ENCODE results near the gene CIB1. TPM values are rescaled to one million over a fixed set of nuclear protein-coding genes. Genes with fewer than 3 reads are reported as not detected.

The CIB1 gene
- total RNA-seq, 2 experiments from 2014 or later = 156 to 171 TPM

GRCh38 chr15:90211440-90212143 lies 22.1 kb downstream of the CIB1 start:
- Mint-ChIP-seq H3K9me3 (no peaks in the 10 kb centered on the region), H3K36me3 (ENCODE audit: low read depth) (no peaks in the 10 kb centered on the region), H3K4me3 (no peak overlapping the region), H3K27me3 (ENCODE audit: low read depth) (no peaks in the 10 kb centered on the region), H3K4me1 (ENCODE audit: low read depth) (peaks cover 22% of the 10 kb centered on the region), H3K27ac (no peak overlapping the region)
- CTCF ChIA-PET = interaction anchor here (0.6 kb wide), 1 partner anchor 239 kb away, joined by 3 read pairs; no protein-coding TSS in a partner anchor
- intact Hi-C loops (cut with micrococcal nuclease) = no loop called here
- no peak for DNase-seq

- Mint-ChIP-seq H3K4me1 (ENCODE audit: low read depth) (peaks cover 25% of the 10 kb centered on the region), H3K4me3 (no peak overlapping the region), H3K36me3 (ENCODE audit: low read depth) (no peaks in the 10 kb centered on the region), H3K27ac (no peak overlapping the region), H3K27me3 (ENCODE audit: low read depth) (no peaks in the 10 kb centered on the region), H3K9me3 (no peaks in the 10 kb centered on the region)
- intact Hi-C loops (cut with micrococcal nuclease) = no loop called here
- DNase-seq = no peak
- CTCF ChIA-PET = no interaction called here
Observed at GRCh38 chr15:90211009-90211408, 22.7 kb downstream of the CIB1 start.

GRCh38 chr15:90210593-90210992 lies 23.1 kb downstream of the CIB1 start:
- H3K27me3 Mint-ChIP-seq (ENCODE audit: low read depth) = no peaks in the 10 kb centered on the region
- H3K4me3 Mint-ChIP-seq = no peak overlapping the region
- intact Hi-C loops (cut with micrococcal nuclease) = no loop called here
- H3K27ac Mint-ChIP-seq = no peak overlapping the region
- CTCF ChIA-PET = no interaction called here
- no peaks in the 10 kb centered on the region for H3K9me3 Mint-ChIP-seq
- DNase-seq = no peak
- H3K36me3 Mint-ChIP-seq (ENCODE audit: low read depth) = no peaks in the 10 kb centered on the region
- peaks cover 25% of the 10 kb centered on the region for H3K4me1 Mint-ChIP-seq (ENCODE audit: low read depth)

DNA sequence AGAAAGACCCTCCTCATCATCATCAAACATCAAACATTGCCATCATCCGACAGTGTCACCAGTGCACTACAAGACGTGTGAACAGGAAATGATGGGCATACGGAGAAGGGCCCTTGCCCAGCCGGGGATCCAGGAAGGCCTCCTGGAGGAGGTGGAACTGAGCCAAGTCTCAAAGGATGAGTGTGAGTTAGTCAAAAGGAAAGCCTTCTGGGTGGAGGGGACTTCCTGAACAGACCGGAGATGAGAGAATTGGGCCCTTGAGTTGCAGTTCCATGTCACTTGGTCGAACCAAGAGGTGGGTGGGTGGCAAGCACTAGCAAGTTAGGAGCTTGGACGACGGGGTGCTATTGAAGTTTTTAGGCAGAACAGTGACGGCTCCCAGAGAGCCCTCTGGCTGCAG lies 24.1 kb downstream of the CIB1 start:
- intact Hi-C loops (cut with micrococcal nuclease) = no loop called here
- Mint-ChIP-seq H3K27me3 (ENCODE audit: low read depth) (no peaks in the 10 kb centered on the region), H3K36me3 (ENCODE audit: low read depth) (no peaks in the 10 kb centered on the region), H3K9me3 (no peaks in the 10 kb centered on the region), H3K27ac (peak overlapping the region; percentile 52), H3K4me1 (ENCODE audit: low read depth) (peaks cover 25% of the 10 kb centered on the region), H3K4me3 (no peak overlapping the region)
- DNase-seq = peak; percentile 68
- CTCF ChIA-PET = interaction anchor here (1.1 kb wide), 1 partner anchor 9 kb away, joined by 3 read pairs; no protein-coding TSS in a partner anchor

DNA sequence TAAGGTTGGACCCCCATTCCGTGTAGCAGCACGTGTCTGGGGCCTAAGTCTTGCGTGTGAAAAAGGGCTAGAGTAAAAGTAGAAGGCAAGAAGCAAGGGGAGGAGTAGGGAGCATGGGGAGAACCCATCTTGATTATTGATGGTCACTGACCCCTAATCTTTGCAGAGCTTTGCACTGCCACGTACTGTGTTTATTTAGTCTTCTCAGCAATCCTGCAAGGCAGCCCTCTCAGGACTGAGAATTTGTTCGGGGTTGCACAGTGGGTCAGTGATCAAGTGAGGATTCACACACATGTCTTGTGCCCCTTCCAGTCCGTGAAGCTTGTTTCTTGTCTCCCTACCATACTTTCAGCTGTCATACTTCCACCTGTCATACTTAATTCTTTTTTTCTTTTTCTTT lies 25.4 kb downstream of the CIB1 start:
- H3K4me3 Mint-ChIP-seq = no peak overlapping the region
- H3K36me3 Mint-ChIP-seq (ENCODE audit: low read depth) = no peaks in the 10 kb centered on the region
- H3K9me3 Mint-ChIP-seq = no peaks in the 10 kb centered on the region
- no peak overlapping the region for H3K27ac Mint-ChIP-seq
- CTCF ChIA-PET = interaction anchor here (0.6 to 1.1 kb wide), 4 partner anchors 11 to 745 kb away, joined by 3 read pairs; no protein-coding TSS in a partner anchor
- H3K27me3 Mint-ChIP-seq (ENCODE audit: low read depth) = no peaks in the 10 kb centered on the region
- DNase-seq = no peak
- intact Hi-C loops (cut with micrococcal nuclease) = no loop called here
- H3K4me1 Mint-ChIP-seq (ENCODE audit: low read depth) = peaks cover 19% of the 10 kb centered on the region

GRCh38 chr15:90207252-90207651 lies 26.5 kb downstream of the CIB1 start:
- CTCF ChIA-PET = interaction anchor here (1.0 kb wide), 1 partner anchor 42 kb away, joined by 3 read pairs; no protein-coding TSS in a partner anchor
- Mint-ChIP-seq H3K27me3 (ENCODE audit: low read depth) (peaks cover 2% of the 10 kb centered on the region), H3K27ac (no peak overlapping the region), H3K9me3 (no peaks in the 10 kb centered on the region), H3K4me3 (no peak overlapping the region), H3K36me3 (ENCODE audit: low read depth) (no peaks in the 10 kb centered on the region), H3K4me1 (ENCODE audit: low read depth) (peaks cover 22% of the 10 kb centered on the region)
- DNase-seq = no peak
- intact Hi-C loops (cut with micrococcal nuclease) = no loop called here

GRCh38 chr15:90205886-90206285 lies 27.9 kb downstream of the CIB1 start:
- H3K27me3 Mint-ChIP-seq (ENCODE audit: low read depth) = peaks cover 2% of the 10 kb centered on the region
- intact Hi-C loops (cut with micrococcal nuclease) = no loop called here
- CTCF ChIA-PET = interaction anchor here (0.6 to 1.6 kb wide), 3 partner anchors 16 to 60 kb away, joined by 3 to 9 read pairs (median 4); partner anchors contain the start of gene CIB1
- no peak for DNase-seq
- H3K27ac Mint-ChIP-seq = no peak overlapping the region
- H3K36me3 Mint-ChIP-seq (ENCODE audit: low read depth) = no peaks in the 10 kb centered on the region
- H3K4me1 Mint-ChIP-seq (ENCODE audit: low read depth) = peaks cover 24% of the 10 kb centered on the region
- H3K9me3 Mint-ChIP-seq = no peaks in the 10 kb centered on the region
- no peak overlapping the region for H3K4me3 Mint-ChIP-seq

- Mint-ChIP-seq H3K27ac (no peak overlapping the region), H3K27me3 (ENCODE audit: low read depth) (peaks cover 2% of the 10 kb centered on the region), H3K9me3 (no peaks in the 10 kb centered on the region), H3K36me3 (ENCODE audit: low read depth) (no peaks in the 10 kb centered on the region), H3K4me1 (ENCODE audit: low read depth) (peaks cover 26% of the 10 kb centered on the region), H3K4me3 (no peak overlapping the region)
- CTCF ChIA-PET = interaction anchor here (0.6 to 1.6 kb wide), 4 partner anchors 9 to 60 kb away, joined by 3 to 9 read pairs (median 4); partner anchors contain the start of gene CIB1
- DNase-seq = no peak
- intact Hi-C loops (cut with micrococcal nuclease) = no loop called here
Observed at GRCh38 chr15:90205050-90205848, 28.5 kb downstream of the CIB1 start.

DNA sequence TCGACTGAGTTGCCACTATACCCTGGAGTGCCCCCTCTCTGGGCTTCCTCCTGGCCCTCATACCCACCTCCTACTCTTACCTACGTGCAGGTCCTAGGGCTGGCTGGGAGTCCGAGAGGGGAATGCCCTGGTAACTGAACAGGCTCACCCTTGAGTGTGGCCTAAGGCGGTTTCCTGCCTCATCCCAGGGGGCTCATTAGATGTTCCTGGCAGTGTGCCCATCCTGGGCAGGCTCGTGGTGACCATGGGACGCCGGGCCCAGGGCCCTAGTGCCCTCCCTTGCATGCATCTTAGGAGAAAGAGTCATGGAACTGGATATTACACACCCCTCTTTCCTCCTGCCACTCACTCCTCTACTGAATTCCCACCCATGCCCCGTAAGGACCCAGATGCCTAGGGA lies 29.8 kb downstream of the CIB1 start:
- H3K27ac Mint-ChIP-seq = no peak overlapping the region
- H3K36me3 Mint-ChIP-seq (ENCODE audit: low read depth) = no peaks in the 10 kb centered on the region
- CTCF ChIA-PET = interaction anchor here (0.6 to 2.4 kb wide), 5 partner anchors 11 to 227 kb away, joined by 3 to 8 read pairs (median 3); no protein-coding TSS in a partner anchor
- no peaks in the 10 kb centered on the region for H3K9me3 Mint-ChIP-seq
- intact Hi-C loops (cut with micrococcal nuclease) = no loop called here
- H3K4me3 Mint-ChIP-seq = no peak overlapping the region
- peaks cover 2% of the 10 kb centered on the region for H3K27me3 Mint-ChIP-seq (ENCODE audit: low read depth)
- peaks cover 14% of the 10 kb centered on the region for H3K4me1 Mint-ChIP-seq (ENCODE audit: low read depth)
- no peak for DNase-seq

DNA sequence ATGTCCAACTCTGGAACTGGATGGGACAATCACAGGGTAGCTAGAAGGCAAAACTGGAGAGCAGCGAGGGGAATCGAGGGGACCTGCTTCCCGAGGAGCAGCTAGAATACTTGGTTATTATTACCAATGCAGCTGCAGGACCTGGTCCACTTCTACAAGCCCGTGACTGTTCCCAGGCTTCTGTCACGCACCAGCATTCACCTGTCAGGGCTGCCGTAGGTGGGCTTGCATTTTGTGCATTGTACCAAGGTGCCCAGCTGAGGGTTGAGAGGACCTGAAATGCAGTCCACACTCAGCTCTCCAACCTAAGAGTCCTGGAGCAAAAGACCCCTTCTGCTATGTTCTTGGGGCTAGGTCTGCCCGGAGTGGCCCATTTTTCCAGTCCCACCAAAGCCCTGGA lies 30.3 kb downstream of the CIB1 start:
- Mint-ChIP-seq H3K36me3 (ENCODE audit: low read depth) (no peaks in the 10 kb centered on the region), H3K4me3 (no peak overlapping the region), H3K27me3 (ENCODE audit: low read depth) (peaks cover 2% of the 10 kb centered on the region), H3K9me3 (no peaks in the 10 kb centered on the region), H3K4me1 (ENCODE audit: low read depth) (peaks cover 14% of the 10 kb centered on the region), H3K27ac (no peak overlapping the region)
- DNase-seq = no peak
- CTCF ChIA-PET = interaction anchor here (0.6 to 2.4 kb wide), 5 partner anchors 11 to 227 kb away, joined by 3 to 8 read pairs (median 3); no protein-coding TSS in a partner anchor
- intact Hi-C loops (cut with micrococcal nuclease) = no loop called here

- intact Hi-C loops (cut with micrococcal nuclease) = no loop called here
- Mint-ChIP-seq H3K36me3 (ENCODE audit: low read depth) (no peaks in the 10 kb centered on the region), H3K4me3 (peak overlapping the region; percentile 76), H3K9me3 (no peaks in the 10 kb centered on the region), H3K27me3 (ENCODE audit: low read depth) (peaks cover 2% of the 10 kb centered on the region), H3K4me1 (ENCODE audit: low read depth) (peaks cover 14% of the 10 kb centered on the region), H3K27ac (no peak overlapping the region)
- DNase-seq = no peak
- CTCF ChIA-PET = interaction anchor here (0.6 to 2.4 kb wide), 6 partner anchors 10 to 226 kb away, joined by 3 to 8 read pairs (median 3); no protein-coding TSS in a partner anchor
Observed at GRCh38 chr15:90202929-90203328, 30.8 kb downstream of the CIB1 start.

DNA sequence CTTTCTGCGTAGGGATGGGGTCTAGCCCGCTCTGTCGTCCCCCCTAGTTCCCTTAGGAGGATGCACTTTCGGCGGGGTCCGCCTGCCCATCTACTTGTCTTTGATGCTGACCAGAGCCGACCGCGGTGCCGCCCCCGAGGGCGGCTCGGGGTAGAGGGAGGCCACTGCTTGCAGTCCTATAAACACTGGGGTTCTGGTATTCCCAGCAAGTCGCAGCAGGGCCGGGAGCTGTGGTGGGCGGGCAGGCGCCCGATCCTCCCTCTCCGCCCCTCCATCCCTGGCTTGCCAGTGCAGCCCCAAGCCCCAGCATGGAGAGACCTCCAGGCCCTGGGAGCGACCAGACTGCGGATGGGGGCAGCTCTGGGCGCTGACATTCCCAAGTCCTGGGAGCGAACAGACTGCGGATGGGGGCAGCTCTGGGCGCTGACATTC lies 31.8 kb downstream of the CIB1 start:
- H3K4me1 Mint-ChIP-seq (ENCODE audit: low read depth) = peaks cover 14% of the 10 kb centered on the region
- CTCF ChIA-PET = interaction anchor here (0.6 to 2.4 kb wide), 7 partner anchors 9 to 65 kb away, joined by 3 to 8 read pairs (median 4); no protein-coding TSS in a partner anchor
- no peak for DNase-seq
- H3K27me3 Mint-ChIP-seq (ENCODE audit: low read depth) = peaks cover 2% of the 10 kb centered on the region
- H3K36me3 Mint-ChIP-seq (ENCODE audit: low read depth) = no peaks in the 10 kb centered on the region
- H3K27ac Mint-ChIP-seq = no peak overlapping the region
- intact Hi-C loops (cut with micrococcal nuclease) = loop anchor here (1.0 kb wide), 1 partner anchor 31 kb away; the partner anchor contains the start of gene CIB1
- peak overlapping the region; percentile 69 for H3K4me3 Mint-ChIP-seq
- H3K9me3 Mint-ChIP-seq = no peaks in the 10 kb centered on the region
